Renal cortex interstitium (tissue), 11 donors: ENCODE results near the gene GRID1. TPM values are rescaled to one million over a fixed set of nuclear protein-coding genes. Genes with fewer than 3 reads are reported as not detected.

Source experiments
- DNase-seq, 11 donors: peaks; one replicate each; pipeline ENCODE4 v3.0.0-alpha.2; 2013; ENCODE audit warnings: low read depth in 9 of 11, low spot score in 4 of 11; ENCODE audit errors: extremely low read depth in 1 of 11
- polyA plus RNA-seq, 3 donors: library from polyadenylated mRNA; unstranded; fragments of 120-200 nt; gene quantifications; one replicate each; pipeline ENCODE4 v1.2.1, GENCODE V29; 2013; ENCODE audit not compliant: insufficient read length in 3 of 3

Gene GRID1
- polyA plus RNA-seq, 3 donors, result 1.6 to 1.8 (median 1.6) TPM

- DNase-seq, result no peak
Observed at GRCh38 chr10:86287966-86288579, 78.5 kb downstream of the GRID1 start.

GRCh38 chr10:86287110-86287793, 79.3 kb downstream of the GRID1 start:
- DNase-seq, result no peak

GRCh38 chr10:86286236-86287109, 80.1 kb downstream of the GRID1 start:
- no peak for DNase-seq

DNA sequence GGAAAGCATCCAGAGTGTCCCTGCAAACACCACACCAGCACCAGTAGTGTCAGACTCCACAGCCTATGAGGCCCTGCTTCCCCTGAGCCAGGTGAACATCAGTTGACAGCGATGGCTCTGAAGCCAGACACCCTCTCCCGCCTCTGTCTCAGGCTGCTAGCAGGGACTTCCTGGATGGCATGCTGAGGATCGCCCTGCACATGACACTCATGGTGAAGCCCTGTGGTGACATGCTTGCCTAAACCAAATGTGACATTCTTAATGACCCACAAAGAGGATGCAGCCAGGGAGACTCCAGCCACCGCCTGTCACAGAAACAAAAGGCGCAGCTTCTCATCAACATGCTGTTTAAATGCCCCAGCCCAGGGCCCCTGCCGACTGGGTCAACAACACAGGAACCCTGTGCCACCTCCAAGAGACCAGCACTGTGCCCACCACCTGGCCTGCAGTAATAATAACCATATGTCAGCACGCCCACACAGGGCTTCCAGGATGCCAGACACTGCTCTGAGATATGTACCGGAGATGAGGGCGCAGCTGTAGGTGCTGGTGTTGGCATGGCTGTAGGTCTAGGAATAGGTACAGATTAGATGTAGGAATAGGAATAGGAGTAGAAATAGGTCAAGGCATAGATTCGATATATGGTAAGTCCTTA, 81.3 kb downstream of the GRID1 start:
- no peak for DNase-seq

DNA sequence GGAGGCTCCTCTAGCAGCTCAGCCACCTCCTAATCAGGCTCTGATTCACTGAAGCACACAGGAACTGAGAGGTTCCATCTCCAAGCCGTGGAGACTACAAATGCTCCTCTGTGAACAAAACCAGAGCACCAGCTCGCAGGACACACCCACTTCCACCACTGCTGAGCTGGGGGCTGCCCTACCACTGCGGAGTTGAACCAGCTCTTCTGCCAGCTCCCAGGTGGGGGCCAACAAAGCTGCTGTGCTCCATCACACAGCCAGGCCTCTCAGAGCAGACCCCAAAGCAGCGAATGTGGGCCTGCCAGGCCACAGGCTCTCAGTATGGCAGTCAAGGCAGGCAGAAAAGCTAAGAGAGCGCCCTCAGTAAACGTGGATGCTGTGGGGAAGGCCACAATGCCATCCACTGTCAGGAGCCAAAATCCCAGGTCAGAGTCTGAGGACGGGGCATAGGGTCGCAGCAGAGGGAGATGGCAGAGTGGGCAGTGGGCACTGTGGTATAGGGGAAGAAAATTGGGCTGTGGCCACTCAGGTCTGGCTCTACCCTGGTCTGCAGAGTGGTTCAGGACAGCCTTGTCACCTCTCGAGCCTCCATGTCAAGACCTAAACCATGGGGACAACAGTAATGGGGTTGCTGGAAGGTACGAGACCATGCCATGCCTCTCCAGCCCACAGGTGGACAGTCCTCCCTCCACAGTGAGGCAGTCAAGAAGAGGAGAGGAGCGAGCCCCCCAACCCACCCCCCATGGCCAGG, 82.1 kb downstream of the GRID1 start:
- DNase-seq, result no peak

- no peak for DNase-seq
Observed at GRCh38 chr10:86283466-86284287, 82.9 kb downstream of the GRID1 start.

- no peak for DNase-seq
Observed at GRCh38 chr10:86282664-86283465, 83.7 kb downstream of the GRID1 start.

- no peak for DNase-seq
Observed at GRCh38 chr10:86281396-86281795, 85.2 kb downstream of the GRID1 start.

DNA sequence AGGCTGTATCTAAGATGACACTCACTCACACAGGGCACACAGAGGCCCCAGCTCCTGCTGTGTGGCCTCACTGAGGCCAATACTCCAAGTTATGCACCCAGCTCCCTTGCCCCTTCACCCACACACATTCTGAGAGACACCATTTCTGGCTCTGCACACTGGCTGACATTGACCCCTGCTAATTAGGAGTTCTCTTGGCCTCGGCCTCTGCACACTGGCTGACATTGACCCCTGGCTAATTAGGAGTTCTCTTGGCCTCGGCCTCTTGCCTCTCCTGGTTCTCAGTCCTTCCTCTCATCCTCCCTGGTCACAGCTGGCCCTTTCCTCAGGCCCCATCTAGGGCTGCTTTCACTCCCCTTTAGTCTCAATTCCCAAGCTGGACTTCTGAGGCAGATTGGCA, 97.3 kb downstream of the GRID1 start:
- no peak for DNase-seq

DNA sequence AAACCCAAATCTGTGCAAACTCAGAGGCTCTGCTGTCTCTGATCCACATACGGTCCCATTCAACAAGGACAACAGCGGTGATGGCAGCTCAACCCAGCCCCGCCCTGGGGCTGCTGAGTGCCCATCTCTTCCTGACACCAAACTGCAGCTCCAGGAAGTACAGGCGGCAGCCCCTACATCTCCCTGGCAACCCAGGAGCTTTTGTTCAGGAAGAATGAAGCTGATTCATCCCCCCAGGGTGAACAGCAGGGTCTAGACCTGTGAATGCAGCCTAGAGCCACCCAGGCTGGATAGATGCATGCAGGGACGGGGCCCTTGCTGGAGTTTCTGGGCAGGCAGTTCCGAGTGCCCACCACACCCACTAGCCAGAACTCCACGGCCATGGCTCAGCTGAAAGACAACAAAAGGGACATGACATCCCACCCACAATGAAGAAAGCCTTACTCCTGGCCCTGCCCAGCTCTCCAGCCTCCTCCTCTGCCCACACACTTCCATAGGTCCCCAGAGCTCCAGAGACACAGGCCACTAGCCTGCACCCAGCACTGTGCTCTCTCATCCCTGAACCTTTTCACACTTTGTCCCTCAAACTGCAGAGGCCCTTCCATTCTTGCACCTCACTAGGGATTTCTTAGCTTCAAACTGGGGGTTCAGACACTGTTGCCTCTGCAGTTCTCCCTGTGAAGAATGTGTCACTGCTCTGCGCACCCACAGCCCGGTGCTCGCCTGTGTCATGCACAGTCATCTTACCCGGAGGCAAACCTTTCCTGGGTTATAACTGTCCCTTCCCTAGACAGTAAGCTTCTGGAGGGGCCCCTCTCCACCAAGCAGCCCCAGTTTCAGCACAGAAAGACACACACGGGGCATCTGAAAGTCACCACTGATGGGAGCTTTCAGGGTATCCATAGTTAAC, 99.1 kb downstream of the GRID1 start:
- DNase-seq, result no peak

- no peak for DNase-seq
Observed at GRCh38 chr10:86266446-86267242, 100.0 kb downstream of the GRID1 start.

DNA sequence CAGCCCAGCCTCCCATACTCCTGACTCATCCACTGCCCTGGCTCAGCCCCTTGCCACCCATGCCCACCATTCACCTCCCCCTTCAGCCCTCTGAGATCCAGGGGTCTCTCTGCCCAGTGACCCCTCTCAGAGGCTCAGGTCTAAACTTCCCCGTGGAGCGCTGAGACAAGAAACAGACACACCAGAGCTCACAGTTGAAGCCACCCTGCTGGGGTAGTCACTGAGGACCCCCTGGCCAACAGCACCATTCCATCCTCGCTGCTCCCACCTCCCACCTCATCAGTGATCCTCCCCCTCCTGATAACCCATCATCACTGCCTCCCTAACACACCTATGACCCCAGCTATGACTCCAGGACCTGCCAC, 100.7 kb downstream of the GRID1 start:
- no peak for DNase-seq

GRCh38 chr10:86265236-86265894, 101.2 kb downstream of the GRID1 start:
- DNase-seq, result no peak

- no peak for DNase-seq
Observed at GRCh38 chr10:86264481-86265231, 101.9 kb downstream of the GRID1 start.
